K562 (cell line): ENCODE data around the gene KRT5. TPM values are rescaled to one million over a fixed set of nuclear protein-coding genes. Genes with fewer than 3 reads are reported as not detected.

Experiments used
- ATAC-seq: fragments of 200-7000 bp; cut with Tn5 transposase; 3 replicates; pipeline ENCODE4 v1.9.1; 2020; ENCODE audit warnings: moderate library complexity
- BruUV-seq: library from RNA; stranded (reverse); fragments of 400-500 nt; replicated peaks from 2 replicates; lab custom pipeline; 2021; lab: Mats Ljungman, UMichigan
- CTCF ChIA-PET: fragments of 300-600 bp; formaldehyde crosslinking; extraction: SDS; loops from one replicate; lab custom pipeline; 2021; ENCODE audit warnings: low intra/inter-chr PET ratio; lab: Yijun Ruan, JAX
- POLR2A ChIA-PET: fragments of 300-600, 350-650 bp; sonication (Branson Sonifier 250); formaldehyde crosslinking; extraction: SDS; loops from one replicate; lab custom pipeline; 2021; ENCODE audit warnings: antibody characterized with exemption, inconsistent platforms; lab: Yijun Ruan, JAX
- DNase-seq, 4 experiments: peaks; one replicate each; pipeline versions ENCODE4 v3.0.0 to v3.0.0-alpha.2; 2011 to 2018; ENCODE audit warnings: low spot score in 3 of 4, mixed read lengths in 3 of 4; ENCODE audit errors: extremely low read depth in 1 of 4
- FAIRE-seq: peaks from 2 replicates; lab custom pipeline; 2011; peaks lifted over from hg19 to GRCh38; lab: Jason Lieb, UNC
- H2AFZ ChIP-seq: 2 replicates; pipeline ENCODE4 v1.6.0; 2011; ENCODE audit warnings: low read depth, low read length, control low read depth, inconsistent platforms
- H3K27ac ChIP-seq: fragments of 200-600 bp; 3 replicates; pipeline ENCODE4 v1.8.0; 2011; ENCODE audit warnings: low read depth, mild to moderate bottlenecking, control low read depth, inconsistent platforms, low read length, moderate library complexity, mixed read lengths; ENCODE audit errors: extremely low read depth
- H3K27me3 ChIP-seq, 2 experiments: fragments of 300-600 bp in 1 of 2; 2 replicates in 1 of 2; 3 replicates in 1 of 2; pipeline versions ENCODE4 v1.6.0 to v1.8.0; 2011; ENCODE audit warnings: inconsistent platforms in 2 of 2, low read length in 2 of 2, mild to moderate bottlenecking in 1 of 2, mixed read lengths in 1 of 2, moderate library complexity in 1 of 2; ENCODE audit not compliant: control insufficient read depth in 2 of 2, insufficient read depth in 2 of 2
- H3K36me3 ChIP-seq: fragments of 300-600 bp; 3 replicates; pipeline ENCODE4 v1.8.0; 2011; ENCODE audit warnings: mild to moderate bottlenecking, low read length, inconsistent platforms; ENCODE audit not compliant: control insufficient read depth, insufficient read depth
- H3K4me1 ChIP-seq, 2 experiments: fragments of 200-600 bp in 1 of 2; replicated peaks in 1 of 2; 2 replicates in 1 of 2; 3 replicates in 1 of 2; pipeline versions ENCODE4 v1.5.1 to v1.8.0; 2011; ENCODE audit warnings: inconsistent platforms in 2 of 2, low read length in 2 of 2, mild to moderate bottlenecking in 1 of 2, mixed read lengths in 1 of 2, moderate library complexity in 1 of 2; ENCODE audit not compliant: control insufficient read depth in 2 of 2, insufficient read depth in 2 of 2
- H3K4me2 ChIP-seq: 2 replicates; pipeline ENCODE4 v1.6.1; 2011; ENCODE audit warnings: low read length, control low read depth, inconsistent platforms, mixed read lengths; ENCODE audit not compliant: insufficient read depth
- H3K4me3 ChIP-seq: fragments of 200-600 bp; sonication (generic), shearing (Covaris generic); 2 replicates; pipeline ENCODE4 v1.5.1; 2016; ENCODE audit warnings: control low read depth, inconsistent platforms
- H3K79me2 ChIP-seq: fragments of 200-600 bp; 3 replicates; pipeline ENCODE4 v1.8.0; 2011; ENCODE audit warnings: low read length, inconsistent platforms; ENCODE audit not compliant: control insufficient read depth, insufficient read depth
- H3K9ac ChIP-seq, 2 experiments: 2 replicates each; pipeline versions ENCODE4 v1.6.0 to v1.6.1; 2011; ENCODE audit warnings: low read depth in 2 of 2, low read length in 2 of 2, control low read depth in 1 of 2, inconsistent platforms in 1 of 2, mild to moderate bottlenecking in 1 of 2, mixed read lengths in 1 of 2; ENCODE audit not compliant: insufficient read depth in 1 of 2
- H3K9me1 ChIP-seq: one replicate; pipeline ENCODE4 v1.6.0; 2011; ENCODE audit warnings: inconsistent platforms, mild to moderate bottlenecking, low read length, moderate library complexity; ENCODE audit not compliant: control insufficient read depth, insufficient read depth
- H3K9me3 ChIP-seq: replicated peaks from 2 replicates; pipeline ENCODE4 v1.5.1; 2011; ENCODE audit warnings: low read depth, low read length, inconsistent platforms; ENCODE audit not compliant: control insufficient read depth, insufficient read depth
- H4K20me1 ChIP-seq: replicated peaks from 2 replicates; pipeline ENCODE4 v1.6.1; 2011; ENCODE audit warnings: low read length, inconsistent platforms, mixed read lengths; ENCODE audit not compliant: control insufficient read depth, insufficient read depth
- KHSRP ChIP-seq: fragments of 450-650 bp; IDR thresholded peaks from 2 replicates; pipeline ENCODE4 v1.6.1; 2017
- NR2F6 ChIP-seq: fragments of 450-650 bp; formaldehyde crosslinking; IDR thresholded peaks from 2 replicates; pipeline ENCODE4 v1.4.0; 2020; ENCODE audit warnings: mild to moderate bottlenecking
- PRMT5 ChIP-seq: sonication (generic); formaldehyde crosslinking; IDR thresholded peaks from 2 replicates; pipeline ENCODE4 v1.5.0; 2020; ENCODE audit warnings: missing genetic modification reagents
- PYGO2 ChIP-seq: fragments of 450-650 bp; IDR thresholded peaks from 2 replicates; pipeline ENCODE4 v1.6.1; 2016; ENCODE audit warnings: mild to moderate bottlenecking, missing genetic modification characterization, moderate library complexity, missing compliant biosample characterization
- SRSF3 ChIP-seq: fragments of 200-400 bp; formaldehyde crosslinking; IDR thresholded peaks from 2 replicates; pipeline ENCODE4 v1.6.1; 2016; ENCODE audit warnings: mild to moderate bottlenecking, low read length, moderate library complexity; ENCODE audit not compliant: insufficient read depth
- WGBS: fragments of 100-300 bp; shearing (Covaris generic); methylation state at CpG from one replicate; pipeline ENCODE4 v1.1.6; 2016; ENCODE audit warnings: low coverage, mixed read lengths; ENCODE audit not compliant: insufficient coverage; ENCODE audit errors: missing lambda C conversion rate; 5-methylcytosine and 5-hydroxymethylcytosine counted together
- in situ Hi-C: fragments of 300-500 bp; cut with MboI; formaldehyde crosslinking; loops from 4 replicates; pipeline ENCODE4 v1.15.0; 2018; ENCODE audit warnings: inconsistent platforms, mixed read lengths
- intact Hi-C: fragments of 100-400 bp; cut with micrococcal nuclease; formaldehyde crosslinking; loops from 2 replicates; pipeline ENCODE4 v1.14.2; 2022
- polyA plus RNA-seq, 8 experiments: library from polyadenylated mRNA; depleted of rRNA in 4 of 8; stranded (reverse) in 5 of 8; unstranded in 3 of 8; fragments of >200 nt; fragmentation: Nextera tagmentation in 2 of 8; fragmentation: Illumina TruSeq in 1 of 8; extraction: Ambion mirVana in 2 of 8; extraction: Trizol in 1 of 8; gene quantifications; 2 replicates each; pipeline versions ENCODE4 v1.2.1 to v1.2.3, GENCODE V29; 2011 to 2014; ENCODE audit warnings: inconsistent platforms in 1 of 8, missing spikeins in 1 of 8
- total RNA-seq, 7 experiments: library from RNA; depleted of rRNA in 6 of 7; stranded (reverse); fragments of >200 nt in 6 of 7; fragmentation: Illumina TruSeq in 2 of 7; extraction: Trizol in 2 of 7; gene quantifications; 2 replicates each; pipeline versions ENCODE4 v1.2.1 to v1.2.3, GENCODE V29; 2011 to 2021; ENCODE audit warnings: low replicate concordance in 1 of 7
- TF ChIP-seq, protein P1 (sequence below): sonication (generic); formaldehyde crosslinking; IDR thresholded peaks from 2 replicates; pipeline ENCODE4 v1.8.1; 2023; ENCODE audit warnings: mild to moderate bottlenecking, missing genetic modification reagents
- TF ChIP-seq, protein P2 (sequence below): fragments of 450-650 bp; IDR thresholded peaks from 2 replicates; pipeline ENCODE4 v1.6.1; 2016; ENCODE audit warnings: antibody characterized with exemption

The KRT5 gene
- total and polyA plus RNA-seq, 9 of the 15 experiments (the other 6 are each of a cell fraction or from before 2014, with no cell fraction given) = 0.32 TPM; not detected in 8

DNA sequence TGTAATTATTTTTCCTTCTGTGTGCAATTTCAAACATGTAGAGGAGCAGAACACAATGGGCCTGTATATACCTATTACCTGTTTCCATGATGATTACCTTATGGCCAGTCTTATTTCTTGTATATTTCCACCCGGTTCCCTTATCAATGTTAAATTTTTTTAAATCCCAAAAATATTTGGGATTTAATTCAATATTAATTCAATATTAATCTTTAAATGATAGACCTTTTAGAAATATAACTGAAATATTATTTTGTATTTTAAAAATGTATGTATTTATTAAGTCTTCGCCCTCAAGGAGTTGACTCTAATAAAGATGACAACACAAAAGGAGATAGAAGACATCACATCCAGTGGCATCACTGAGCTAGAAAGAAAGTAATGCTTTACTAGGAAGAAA is 46.0 kb downstream of the KRT5 start:
- Histone ChIP-seq H3K27me3 (peaks cover under 1 to 5% of the 10 kb centered on the region in 2 experiments; a peak in 3 of 5 replicates), H3K36me3 (no peaks in the 10 kb centered on the region), H2AFZ (no peak overlapping the region), H3K9me3 (no peaks in the 10 kb centered on the region), H3K4me1 (no peaks in the 10 kb centered on the region), H3K79me2 (no peaks in the 10 kb centered on the region), H3K27ac (no peak overlapping the region), H3K9ac (no peak overlapping the region), H4K20me1 (no peaks in the 10 kb centered on the region; the same call in 1 of the 2 replicates), H3K4me3 (no peak overlapping the region), H3K4me2 (no peak overlapping the region), H3K9me1 (no peaks in the 10 kb centered on the region)
- intact Hi-C loops (no loop called here), in situ Hi-C loops (no loop called here)
- no peak for DNase-seq
- ATAC-seq = no peak
- 0% methylated on average over 2 of the region's 2 CpGs for WGBS
- POLR2A ChIA-PET = no interaction called here
- no peak for FAIRE-seq
- no TSS peak for BruUV-seq
- TF ChIP-seq NR2F6 (CRISPR knock-in tag) (no peak), SRSF3 (no peak), PRMT5 (CRISPR knock-in tag) (no peak), KHSRP (no peak), PYGO2 (tag) (no peak)
- TF ChIP-seq, protein P1, sequence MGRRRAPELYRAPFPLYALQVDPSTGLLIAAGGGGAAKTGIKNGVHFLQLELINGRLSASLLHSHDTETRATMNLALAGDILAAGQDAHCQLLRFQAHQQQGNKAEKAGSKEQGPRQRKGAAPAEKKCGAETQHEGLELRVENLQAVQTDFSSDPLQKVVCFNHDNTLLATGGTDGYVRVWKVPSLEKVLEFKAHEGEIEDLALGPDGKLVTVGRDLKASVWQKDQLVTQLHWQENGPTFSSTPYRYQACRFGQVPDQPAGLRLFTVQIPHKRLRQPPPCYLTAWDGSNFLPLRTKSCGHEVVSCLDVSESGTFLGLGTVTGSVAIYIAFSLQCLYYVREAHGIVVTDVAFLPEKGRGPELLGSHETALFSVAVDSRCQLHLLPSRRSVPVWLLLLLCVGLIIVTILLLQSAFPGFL (CRISPR knock-in tag) = no peak
- TF ChIP-seq, protein P2, sequence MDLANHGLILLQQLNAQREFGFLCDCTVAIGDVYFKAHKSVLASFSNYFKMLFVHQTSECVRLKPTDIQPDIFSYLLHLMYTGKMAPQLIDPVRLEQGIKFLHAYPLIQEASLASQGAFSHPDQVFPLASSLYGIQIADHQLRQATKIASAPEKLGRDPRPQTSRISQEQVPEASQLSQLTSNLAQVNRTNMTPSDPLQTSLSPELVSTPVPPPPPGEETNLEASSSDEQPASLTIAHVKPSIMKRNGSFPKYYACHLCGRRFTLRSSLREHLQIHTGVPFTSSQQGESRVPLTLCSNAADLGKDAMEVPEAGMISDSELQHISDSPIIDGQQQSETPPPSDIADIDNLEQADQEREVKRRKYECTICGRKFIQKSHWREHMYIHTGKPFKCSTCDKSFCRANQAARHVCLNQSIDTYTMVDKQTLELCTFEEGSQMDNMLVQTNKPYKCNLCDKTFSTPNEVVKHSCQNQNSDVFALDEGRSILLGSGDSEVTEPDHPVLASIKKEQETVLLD = no peak
- CTCF ChIA-PET = no interaction called here
